IMR-90 (cell line): Measurements from ENCODE around the gene VSIR. TPM values are rescaled to one million over a fixed set of nuclear protein-coding genes. Genes with fewer than 3 reads are reported as not detected.
A peak's percentile ranks its signal among the peaks of the same experiment; 100 is the strongest.

Experiments
- ATAC-seq: fragments of 200-7000 bp; cut with Tn5 transposase; 2 replicates; pipeline ENCODE4 v1.9.1; 2020; ENCODE audit warnings: low read depth, mild to moderate bottlenecking, moderate library complexity
- BruUV-seq: library from RNA; stranded (reverse); fragments of 400-500 nt; replicated peaks from 2 replicates; lab custom pipeline; 2021; lab: Mats Ljungman, UMichigan
- CTCF ChIA-PET: fragments of 300-600 bp; formaldehyde crosslinking; extraction: SDS; loops from one replicate; lab custom pipeline; 2021; ENCODE audit warnings: antibody characterized with exemption; lab: Yijun Ruan, JAX
- POLR2A ChIA-PET: fragments of 300-600 bp; sonication (Branson Sonifier 250); formaldehyde crosslinking; loops from one replicate; lab custom pipeline; 2022; ENCODE audit warnings: antibody characterized with exemption; ENCODE audit not compliant: unreplicated experiment; lab: Charles Lee
- DNase-seq: peaks from one replicate; pipeline ENCODE4 v3.0.0; 2013
- H2AFZ ChIP-seq: replicated peaks from 2 replicates; pipeline ENCODE3; 2013; ENCODE audit warnings: low read length, mild to moderate bottlenecking; ENCODE audit not compliant: poor library complexity
- H2AK5ac ChIP-seq: 2 replicates; pipeline ENCODE4 v1.6.1; 2013; ENCODE audit warnings: low read depth, low read length, inconsistent platforms
- H2AK9ac ChIP-seq: replicated peaks from 2 replicates; pipeline ENCODE3; 2013; ENCODE audit warnings: mild to moderate bottlenecking, low read depth, low read length, moderate library complexity; ENCODE audit not compliant: poor library complexity
- H2BK120ac ChIP-seq: 2 replicates; pipeline ENCODE4 v1.6.1; 2013; ENCODE audit warnings: low read depth, low read length, inconsistent platforms
- H2BK15ac ChIP-seq: 3 replicates; pipeline ENCODE4 v1.6.1; 2013; ENCODE audit warnings: low read depth, low read length, inconsistent platforms
- H2BK20ac ChIP-seq: 2 replicates; pipeline ENCODE4 v1.6.1; 2013; ENCODE audit warnings: low read depth, mild to moderate bottlenecking, inconsistent platforms, low read length, moderate library complexity
- H2BK5ac ChIP-seq: 2 replicates; pipeline ENCODE4 v1.6.1; 2013; ENCODE audit warnings: mild to moderate bottlenecking, low read depth, low read length, inconsistent platforms; ENCODE audit not compliant: poor library complexity, severe bottlenecking
- H3K14ac ChIP-seq: replicated peaks from 2 replicates; pipeline ENCODE4 v1.6.1; 2013; ENCODE audit warnings: low read depth, low read length, inconsistent platforms
- H3K18ac ChIP-seq: 2 replicates; pipeline ENCODE4 v1.6.1; 2013; ENCODE audit warnings: low read depth, low read length, control low read depth
- H3K23ac ChIP-seq: 2 replicates; pipeline ENCODE4 v1.6.1; 2013; ENCODE audit warnings: low read depth, low read length, inconsistent platforms
- H3K27ac ChIP-seq: 2 replicates; pipeline ENCODE4 v1.5.1; 2013; ENCODE audit warnings: mild to moderate bottlenecking, control low read depth, low read length; ENCODE audit not compliant: insufficient read depth
- H3K27me3 ChIP-seq: 2 replicates; pipeline ENCODE4 v1.6.1; 2013; ENCODE audit warnings: low read length; ENCODE audit not compliant: control insufficient read depth, insufficient read depth
- H3K36me3 ChIP-seq: 2 replicates; pipeline ENCODE4 v1.6.1; 2013; ENCODE audit warnings: low read length, mixed read lengths; ENCODE audit not compliant: control insufficient read depth, insufficient read depth
- H3K4ac ChIP-seq: 2 replicates; pipeline ENCODE4 v1.6.1; 2013; ENCODE audit warnings: low read depth, low read length, inconsistent platforms
- H3K4me1 ChIP-seq: 2 replicates; pipeline ENCODE4 v1.6.1; 2013; ENCODE audit warnings: low read length, mixed read lengths; ENCODE audit not compliant: control insufficient read depth, insufficient read depth
- H3K4me2 ChIP-seq: 2 replicates; pipeline ENCODE4 v1.6.1; 2013; ENCODE audit warnings: low read depth, mild to moderate bottlenecking, control low read depth, low read length, moderate library complexity
- H3K4me3 ChIP-seq: 2 replicates; pipeline ENCODE4 v1.5.1; 2013; ENCODE audit warnings: low read depth, mild to moderate bottlenecking, control low read depth, low read length, moderate library complexity; ENCODE audit not compliant: insufficient read depth
- H3K56ac ChIP-seq: 2 replicates; pipeline ENCODE4 v1.6.1; 2013; ENCODE audit warnings: low read length, inconsistent platforms; ENCODE audit not compliant: insufficient read depth; ENCODE audit errors: extremely low read depth
- H3K79me1 ChIP-seq, 2 experiments: 2 replicates each; pipeline ENCODE4 v1.6.1; 2013; ENCODE audit warnings: low read length in 2 of 2, inconsistent platforms in 1 of 2, low read depth in 1 of 2
- H3K9ac ChIP-seq: 2 replicates; pipeline ENCODE4 v1.6.1; 2013; ENCODE audit warnings: low read depth, low read length, control low read depth
- H3K9me1 ChIP-seq: 2 replicates; pipeline ENCODE4 v1.6.1; 2013; ENCODE audit warnings: low read length, inconsistent platforms; ENCODE audit not compliant: insufficient read depth
- H3K9me3 ChIP-seq: 2 replicates; pipeline ENCODE4 v1.6.1; 2013; ENCODE audit warnings: low read length; ENCODE audit not compliant: control insufficient read depth, insufficient read depth
- H4K20me1 ChIP-seq: 2 replicates; pipeline ENCODE4 v1.6.1; 2013; ENCODE audit warnings: low read length, inconsistent platforms; ENCODE audit not compliant: insufficient read depth
- H4K5ac ChIP-seq: 2 replicates; pipeline ENCODE4 v1.6.1; 2013; ENCODE audit warnings: mild to moderate bottlenecking, low read depth, low read length, control low read depth
- H4K8ac ChIP-seq, 2 experiments: 2 replicates each; pipeline ENCODE4 v1.6.1; 2013; ENCODE audit warnings: low read depth in 2 of 2, low read length in 2 of 2, control low read depth in 1 of 2, inconsistent platforms in 1 of 2
- H4K91ac ChIP-seq: 2 replicates; pipeline ENCODE4 v1.6.1; 2013; ENCODE audit warnings: low read depth, low read length, inconsistent platforms; ENCODE audit not compliant: insufficient read depth
- BHLHE40 ChIP-seq: fragments of 150-350 bp; IDR thresholded peaks from 2 replicates; pipeline ENCODE4 v1.6.1; 2016; ENCODE audit warnings: mild to moderate bottlenecking, low read depth, low read length
- CEBPB ChIP-seq: IDR thresholded peaks from 2 replicates; pipeline ENCODE4 v1.6.1; 2012; ENCODE audit warnings: low read depth, low read length, improper control_type of control experiment
- CHD1 ChIP-seq: IDR thresholded peaks from 2 replicates; pipeline ENCODE4 v1.6.1; 2012; ENCODE audit warnings: low read depth, low read length, improper control_type of control experiment
- FOS ChIP-seq: fragments of 150-350 bp; IDR thresholded peaks from 2 replicates; pipeline ENCODE4 v1.6.1; 2016; ENCODE audit warnings: low read depth, low read length
- MAFK ChIP-seq: IDR thresholded peaks from 2 replicates; pipeline ENCODE4 v1.6.1; 2012; ENCODE audit warnings: low read depth, low read length, improper control_type of control experiment
- MAZ ChIP-seq: IDR thresholded peaks from 2 replicates; pipeline ENCODE4 v1.6.1; 2012; ENCODE audit warnings: low read depth, mild to moderate bottlenecking, low read length, improper control_type of control experiment, moderate library complexity, borderline replicate concordance
- MXI1 ChIP-seq: IDR thresholded peaks from 2 replicates; pipeline ENCODE4 v1.6.1; 2012; ENCODE audit warnings: low read depth, mild to moderate bottlenecking, low read length, moderate library complexity, borderline replicate concordance
- NFE2L2 ChIP-seq: fragments of 150-350 bp; IDR thresholded peaks from 2 replicates; pipeline ENCODE4 v1.6.1; 2016; ENCODE audit warnings: low read depth, mild to moderate bottlenecking, low read length
- POLR2A ChIP-seq: IDR thresholded peaks from 2 replicates; pipeline ENCODE4 v1.6.1; 2012; ENCODE audit warnings: mild to moderate bottlenecking, low read depth, low read length
- RAD21 ChIP-seq: IDR thresholded peaks from 2 replicates; pipeline ENCODE4 v1.6.1; 2012; ENCODE audit warnings: low read length, improper control_type of control experiment
- RCOR1 ChIP-seq: IDR thresholded peaks from 2 replicates; pipeline ENCODE4 v1.6.1; 2012; ENCODE audit warnings: mild to moderate bottlenecking, low read length, improper control_type of control experiment; ENCODE audit not compliant: insufficient replicate concordance
- RFX5 ChIP-seq: IDR thresholded peaks from 2 replicates; pipeline ENCODE4 v1.8.0; 2012; ENCODE audit warnings: low read depth, mild to moderate bottlenecking, low read length, moderate library complexity
- SMC3 ChIP-seq: fragments of 150-350 bp; IDR thresholded peaks from 2 replicates; pipeline ENCODE4 v1.6.1; 2016; ENCODE audit warnings: low read depth, mild to moderate bottlenecking, antibody characterized with exemption, low read length, moderate library complexity
- WGBS, 2 experiments: methylation state at CpG; one replicate each; pipeline versions ENCODE4 v1.1.5 to v1.1.7; 2013; ENCODE audit warnings: missing lambda C conversion rate in 2 of 2; ENCODE audit not compliant: insufficient read length in 1 of 2; ENCODE audit errors: extremely low coverage in 2 of 2; 5-methylcytosine and 5-hydroxymethylcytosine counted together
- dilution Hi-C: fragments of 300-500 bp; cut with HindIII; formaldehyde crosslinking; loops from one replicate; pipeline ENCODE4 v1.14.3; 2018; ENCODE audit warnings: low sequenced_read_pairs; ENCODE audit not compliant: unreplicated experiment
- in situ Hi-C: fragments of 300-500 bp; cut with MboI; formaldehyde crosslinking; loops from 3 replicates; pipeline ENCODE4 v1.14.3; 2019; ENCODE audit warnings: low sequenced_read_pairs, inconsistent platforms, mixed read lengths
- intact Hi-C: fragments of 100-400 bp; cut with micrococcal nuclease; formaldehyde crosslinking; loops from 2 replicates; pipeline ENCODE4 v1.10.0; 2022
- polyA plus RNA-seq, 3 experiments: library from polyadenylated mRNA; depleted of rRNA; stranded (reverse); fragments of >200 nt; gene quantifications; 2 replicates each; pipeline ENCODE4 v1.2.3, GENCODE V29; 2012; ENCODE audit warnings: low replicate concordance in 1 of 3
- total RNA-seq: library from RNA; depleted of rRNA; stranded (reverse); fragments of >200 nt; gene quantifications from 2 replicates; pipeline ENCODE4 v1.2.3, GENCODE V29; 2012
- TF ChIP-seq, protein P1 (sequence below): fragments of 150-350 bp; IDR thresholded peaks from 2 replicates; pipeline ENCODE4 v1.6.1; 2016; ENCODE audit warnings: low read depth, mild to moderate bottlenecking, low read length, moderate library complexity, borderline replicate concordance
- TF ChIP-seq, protein P2 (sequence below): fragments of 150-350 bp; IDR thresholded peaks from 2 replicates; pipeline ENCODE4 v1.6.1; 2017; ENCODE audit warnings: mild to moderate bottlenecking, antibody characterized with exemption, low read length, low read depth
- TF ChIP-seq, protein P3 (sequence below): conservative IDR thresholded peaks from 2 replicates; pipeline ENCODE4 v1.5.1; 2012; ENCODE audit warnings: mild to moderate bottlenecking, low read depth, low read length, improper control_type of control experiment

Gene VSIR
- total and polyA plus RNA-seq, 2 of the 4 experiments (the other 2 are of a cell fraction) = 5.0 to 23.8 TPM

DNA sequence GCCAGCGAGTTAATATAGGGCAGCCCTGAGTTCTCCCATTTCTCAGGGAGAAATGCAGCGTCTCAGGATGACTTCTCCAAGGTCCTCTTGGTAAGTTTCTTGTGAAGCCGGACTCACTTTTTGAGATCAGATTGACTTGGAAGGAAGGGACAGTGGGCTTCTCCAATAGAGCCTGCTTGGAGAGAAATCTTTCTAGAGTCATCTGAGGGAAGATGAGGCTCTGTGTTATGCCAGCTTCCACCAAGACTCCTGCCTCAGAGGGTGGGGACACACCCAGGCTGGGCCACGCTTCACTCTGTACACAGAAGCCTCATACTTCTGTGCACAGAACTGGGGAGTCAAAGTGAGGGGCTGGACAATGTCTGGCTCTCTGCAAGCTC is 59.3 kb downstream of the VSIR start:
- peak overlapping the region; percentile 89 to 98 for H4K8ac ChIP-seq
- H2BK15ac ChIP-seq = peak overlapping the region; percentile 84; the same call in 1 of the 3 replicates
- CTCF ChIA-PET = no interaction called here
- peak overlapping the region; percentile 88 for H2AFZ ChIP-seq
- peak overlapping the region; percentile 1 for H2AK9ac ChIP-seq
- H3K4me1 ChIP-seq = peaks cover 26% of the 10 kb centered on the region
- no peaks in the 10 kb centered on the region for H3K36me3 ChIP-seq
- no peak overlapping the region for H2BK20ac ChIP-seq
- dilution Hi-C loops (no loop called here), intact Hi-C loops (loop anchor here (5.0 kb wide), 2 partner anchors 53 to 98 kb away; no protein-coding TSS in a partner anchor), in situ Hi-C loops (no loop called here)
- H3K79me1 ChIP-seq = no peaks in the 10 kb centered on the region
- H3K23ac ChIP-seq = peak overlapping the region; percentile 71; the same call in 1 of the 2 replicates
- no peaks in the 10 kb centered on the region for H3K9me3 ChIP-seq
- no TSS peak for BruUV-seq
- peak overlapping the region; percentile 86 for H4K5ac ChIP-seq
- no peak overlapping the region for H3K4me3 ChIP-seq
- no peak overlapping the region for H3K56ac ChIP-seq
- H4K20me1 ChIP-seq = no peaks in the 10 kb centered on the region
- DNase-seq = no peak
- peak overlapping the region; percentile 49 for H3K9ac ChIP-seq
- H3K18ac ChIP-seq = peak overlapping the region; percentile 70
- H3K27me3 ChIP-seq = no peaks in the 10 kb centered on the region
- H2AK5ac ChIP-seq = peak overlapping the region; percentile 9; the same call in 1 of the 2 replicates
- H2BK120ac ChIP-seq = peak overlapping the region; percentile 27; the same call in 1 of the 2 replicates
- POLR2A ChIA-PET = no interaction called here
- peak overlapping the region; percentile 82 for H3K4ac ChIP-seq
- H3K14ac ChIP-seq = peak overlapping the region; percentile 78
- no peak overlapping the region for H3K4me2 ChIP-seq
- TF ChIP-seq CEBPB = no peak
- TF ChIP-seq MAZ = no peak
- no peak for TF ChIP-seq NFE2L2
- TF ChIP-seq RAD21 = no peak
- no peak for TF ChIP-seq RFX5
- no peak for TF ChIP-seq CHD1
- TF ChIP-seq RCOR1 = no peak
- no peak for TF ChIP-seq SMC3
- TF ChIP-seq, protein P1, sequence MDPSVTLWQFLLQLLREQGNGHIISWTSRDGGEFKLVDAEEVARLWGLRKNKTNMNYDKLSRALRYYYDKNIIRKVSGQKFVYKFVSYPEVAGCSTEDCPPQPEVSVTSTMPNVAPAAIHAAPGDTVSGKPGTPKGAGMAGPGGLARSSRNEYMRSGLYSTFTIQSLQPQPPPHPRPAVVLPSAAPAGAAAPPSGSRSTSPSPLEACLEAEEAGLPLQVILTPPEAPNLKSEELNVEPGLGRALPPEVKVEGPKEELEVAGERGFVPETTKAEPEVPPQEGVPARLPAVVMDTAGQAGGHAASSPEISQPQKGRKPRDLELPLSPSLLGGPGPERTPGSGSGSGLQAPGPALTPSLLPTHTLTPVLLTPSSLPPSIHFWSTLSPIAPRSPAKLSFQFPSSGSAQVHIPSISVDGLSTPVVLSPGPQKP = no peak
- TF ChIP-seq MXI1 = no peak
- no peak for TF ChIP-seq BHLHE40
- no peak for TF ChIP-seq MAFK
- no peak for TF ChIP-seq POLR2A
- TF ChIP-seq, protein P2, sequence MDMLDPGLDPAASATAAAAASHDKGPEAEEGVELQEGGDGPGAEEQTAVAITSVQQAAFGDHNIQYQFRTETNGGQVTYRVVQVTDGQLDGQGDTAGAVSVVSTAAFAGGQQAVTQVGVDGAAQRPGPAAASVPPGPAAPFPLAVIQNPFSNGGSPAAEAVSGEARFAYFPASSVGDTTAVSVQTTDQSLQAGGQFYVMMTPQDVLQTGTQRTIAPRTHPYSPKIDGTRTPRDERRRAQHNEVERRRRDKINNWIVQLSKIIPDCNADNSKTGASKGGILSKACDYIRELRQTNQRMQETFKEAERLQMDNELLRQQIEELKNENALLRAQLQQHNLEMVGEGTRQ = no peak
- TF ChIP-seq, protein P3, sequence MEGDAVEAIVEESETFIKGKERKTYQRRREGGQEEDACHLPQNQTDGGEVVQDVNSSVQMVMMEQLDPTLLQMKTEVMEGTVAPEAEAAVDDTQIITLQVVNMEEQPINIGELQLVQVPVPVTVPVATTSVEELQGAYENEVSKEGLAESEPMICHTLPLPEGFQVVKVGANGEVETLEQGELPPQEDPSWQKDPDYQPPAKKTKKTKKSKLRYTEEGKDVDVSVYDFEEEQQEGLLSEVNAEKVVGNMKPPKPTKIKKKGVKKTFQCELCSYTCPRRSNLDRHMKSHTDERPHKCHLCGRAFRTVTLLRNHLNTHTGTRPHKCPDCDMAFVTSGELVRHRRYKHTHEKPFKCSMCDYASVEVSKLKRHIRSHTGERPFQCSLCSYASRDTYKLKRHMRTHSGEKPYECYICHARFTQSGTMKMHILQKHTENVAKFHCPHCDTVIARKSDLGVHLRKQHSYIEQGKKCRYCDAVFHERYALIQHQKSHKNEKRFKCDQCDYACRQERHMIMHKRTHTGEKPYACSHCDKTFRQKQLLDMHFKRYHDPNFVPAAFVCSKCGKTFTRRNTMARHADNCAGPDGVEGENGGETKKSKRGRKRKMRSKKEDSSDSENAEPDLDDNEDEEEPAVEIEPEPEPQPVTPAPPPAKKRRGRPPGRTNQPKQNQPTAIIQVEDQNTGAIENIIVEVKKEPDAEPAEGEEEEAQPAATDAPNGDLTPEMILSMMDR = no peak
- TF ChIP-seq FOS = no peak
- ATAC-seq = no peak
- no CpG with 5 or more reads among the region's 4 CpGs for WGBS, 2 experiments
- H3K27ac ChIP-seq = peak overlapping the region; percentile 75; the same call in 1 of the 2 replicates
- no peaks in the 10 kb centered on the region for H3K9me1 ChIP-seq
- peak overlapping the region; percentile 46 for H2BK5ac ChIP-seq
- H4K91ac ChIP-seq = peak overlapping the region; percentile 93
